Panc1 (cell line): Measurements from ENCODE around the gene CLEC16A. TPM values are rescaled to one million over a fixed set of nuclear protein-coding genes. Genes with fewer than 3 reads are reported as not detected.

ENCODE experiments used
- ATAC-seq: fragments of 200-7000 bp; cut with Tn5 transposase; 2 replicates; pipeline ENCODE4 v1.9.1; 2020; ENCODE audit warnings: mild to moderate bottlenecking, moderate library complexity
- BruUV-seq: library from RNA; stranded (reverse); fragments of 400-500 nt; replicated peaks from 2 replicates; lab custom pipeline; 2021; lab: Mats Ljungman, UMichigan
- CTCF ChIA-PET: fragments of 300-600 bp; sonication (Branson Sonifier 250); formaldehyde crosslinking; loops from one replicate; lab custom pipeline; 2022; ENCODE audit warnings: antibody characterized with exemption; lab: Charles Lee
- POLR2A ChIA-PET: fragments of 300-600 bp; sonication (Branson Sonifier 250); formaldehyde crosslinking; loops from one replicate; lab custom pipeline; 2022; ENCODE audit warnings: antibody characterized with exemption; lab: Charles Lee
- DNase-seq: peaks from one replicate; pipeline ENCODE4 v3.0.0-alpha.2; 2010; ENCODE audit warnings: low read depth, low spot score
- H3K27ac ChIP-seq: 2 replicates; pipeline ENCODE4 v1.5.1; 2011; ENCODE audit warnings: mild to moderate bottlenecking, low read length, inconsistent platforms
- H3K27me3 ChIP-seq: fragments of 200-500 bp; sonication (Bioruptor generic); 2 replicates; pipeline ENCODE4 v1.6.0; 2014; ENCODE audit warnings: low read length, inconsistent platforms; ENCODE audit not compliant: control insufficient read depth, insufficient read depth
- H3K36me3 ChIP-seq: fragments of 200-500 bp; sonication (Bioruptor generic); 2 replicates; pipeline ENCODE4 v1.5.1; 2014; ENCODE audit warnings: inconsistent platforms, mild to moderate bottlenecking, low read length, moderate library complexity; ENCODE audit not compliant: control insufficient read depth, insufficient read depth
- H3K4me1 ChIP-seq: 2 replicates; pipeline ENCODE4 v1.5.1; 2011; ENCODE audit warnings: inconsistent platforms, mild to moderate bottlenecking, low read length, moderate library complexity; ENCODE audit not compliant: control insufficient read depth, insufficient read depth
- H3K4me3 ChIP-seq, 2 experiments: 2 replicates each; pipeline ENCODE4 v1.5.1; 2011 to 2012; ENCODE audit warnings: low read depth in 2 of 2, low read length in 2 of 2, mild to moderate bottlenecking in 2 of 2, inconsistent platforms in 1 of 2, moderate library complexity in 1 of 2
- H3K9me3 ChIP-seq: fragments of 200-500 bp; sonication (Bioruptor generic); 2 replicates; pipeline ENCODE4 v1.5.1; 2014; ENCODE audit warnings: low read depth, mild to moderate bottlenecking, inconsistent platforms, low read length, moderate library complexity; ENCODE audit not compliant: control insufficient read depth, insufficient read depth
- CTCF ChIP-seq: fragments of 450-650 bp; IDR thresholded peaks from 2 replicates; pipeline ENCODE4 v1.5.1; 2017; ENCODE audit warnings: mild to moderate bottlenecking
- POLR2AphosphoS5 ChIP-seq: IDR thresholded peaks from 2 replicates; pipeline ENCODE4 v1.6.1; 2012; ENCODE audit warnings: mild to moderate bottlenecking, low read depth, low read length, moderate library complexity
- SIN3A ChIP-seq: IDR thresholded peaks from 2 replicates; pipeline ENCODE4 v1.6.1; 2012; ENCODE audit warnings: low read depth, mild to moderate bottlenecking, low read length, moderate library complexity, borderline replicate concordance; ENCODE audit not compliant: insufficient read depth
- TCF7L2 ChIP-seq: IDR thresholded peaks from 2 replicates; pipeline ENCODE4 v1.6.1; 2011; ENCODE audit warnings: mild to moderate bottlenecking, low read depth, low read length, inconsistent platforms
- in situ Hi-C: cut with HindIII; loops from 2 replicates; pipeline ENCODE4 v1.10.0; 2016; ENCODE audit warnings: low sequenced_read_pairs, low pct_unique_long_range_greater_than_20kb
- intact Hi-C: fragments of 100-400 bp; cut with micrococcal nuclease; formaldehyde crosslinking; loops from one replicate; pipeline ENCODE4 v1.10.0; 2022; ENCODE audit not compliant: unreplicated experiment
- total RNA-seq: library from RNA; stranded (reverse); gene quantifications from one replicate; pipeline ENCODE4 v1.2.1, GENCODE V29; 2021; ENCODE audit not compliant: unreplicated experiment
- TF ChIP-seq, protein P1 (sequence below), 2 experiments: IDR thresholded peaks; 2 replicates each; pipeline ENCODE4 v1.6.1; 2011 to 2012; ENCODE audit warnings: low read depth in 2 of 2, control low read depth in 1 of 2, low read length in 1 of 2, mild to moderate bottlenecking in 1 of 2, moderate library complexity in 1 of 2; ENCODE audit not compliant: insufficient read depth in 1 of 2

Gene CLEC16A
- total RNA-seq, 1 experiment from 2014 or later = 21.0 TPM

DNA sequence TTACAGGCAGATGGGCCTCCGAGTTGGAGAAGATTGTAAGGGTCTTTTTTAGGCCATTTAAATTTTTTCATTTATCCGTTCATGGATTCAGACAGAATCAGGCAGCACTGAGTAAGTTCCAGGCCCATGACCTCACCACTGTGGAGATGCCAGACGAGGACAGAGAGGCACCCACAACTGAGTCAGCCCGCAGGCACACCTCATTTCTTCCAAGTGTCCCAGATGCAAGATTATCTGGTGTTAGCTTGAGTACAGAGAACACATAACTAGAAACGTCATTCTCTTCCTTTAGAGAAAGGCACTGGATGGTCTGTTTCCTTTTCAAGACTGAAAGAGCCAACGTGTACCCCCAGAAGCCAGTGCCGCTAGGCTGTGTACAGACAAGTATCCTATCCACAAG, 16.9 kb downstream of the CLEC16A start:
- Histone ChIP-seq H3K36me3 (no peaks in the 10 kb centered on the region), H3K9me3 (no peaks in the 10 kb centered on the region), H3K27ac (no peak overlapping the region), H3K27me3 (no peaks in the 10 kb centered on the region), H3K4me1 (no peaks in the 10 kb centered on the region), H3K4me3 (no peak overlapping the region)
- ChIA-PET POLR2A (no interaction called here), CTCF (no interaction called here)
- intact Hi-C loops (loop anchor here (10.0 kb wide), 2 partner anchors 394 to 424 kb away; no protein-coding TSS in a partner anchor), in situ Hi-C loops (no loop called here)
- DNase-seq (no peak), ATAC-seq (no peak)
- TF ChIP-seq SIN3A (no peak), POLR2AphosphoS5 (no peak), TCF7L2 (no peak), CTCF (no peak)
- TF ChIP-seq, protein P1, sequence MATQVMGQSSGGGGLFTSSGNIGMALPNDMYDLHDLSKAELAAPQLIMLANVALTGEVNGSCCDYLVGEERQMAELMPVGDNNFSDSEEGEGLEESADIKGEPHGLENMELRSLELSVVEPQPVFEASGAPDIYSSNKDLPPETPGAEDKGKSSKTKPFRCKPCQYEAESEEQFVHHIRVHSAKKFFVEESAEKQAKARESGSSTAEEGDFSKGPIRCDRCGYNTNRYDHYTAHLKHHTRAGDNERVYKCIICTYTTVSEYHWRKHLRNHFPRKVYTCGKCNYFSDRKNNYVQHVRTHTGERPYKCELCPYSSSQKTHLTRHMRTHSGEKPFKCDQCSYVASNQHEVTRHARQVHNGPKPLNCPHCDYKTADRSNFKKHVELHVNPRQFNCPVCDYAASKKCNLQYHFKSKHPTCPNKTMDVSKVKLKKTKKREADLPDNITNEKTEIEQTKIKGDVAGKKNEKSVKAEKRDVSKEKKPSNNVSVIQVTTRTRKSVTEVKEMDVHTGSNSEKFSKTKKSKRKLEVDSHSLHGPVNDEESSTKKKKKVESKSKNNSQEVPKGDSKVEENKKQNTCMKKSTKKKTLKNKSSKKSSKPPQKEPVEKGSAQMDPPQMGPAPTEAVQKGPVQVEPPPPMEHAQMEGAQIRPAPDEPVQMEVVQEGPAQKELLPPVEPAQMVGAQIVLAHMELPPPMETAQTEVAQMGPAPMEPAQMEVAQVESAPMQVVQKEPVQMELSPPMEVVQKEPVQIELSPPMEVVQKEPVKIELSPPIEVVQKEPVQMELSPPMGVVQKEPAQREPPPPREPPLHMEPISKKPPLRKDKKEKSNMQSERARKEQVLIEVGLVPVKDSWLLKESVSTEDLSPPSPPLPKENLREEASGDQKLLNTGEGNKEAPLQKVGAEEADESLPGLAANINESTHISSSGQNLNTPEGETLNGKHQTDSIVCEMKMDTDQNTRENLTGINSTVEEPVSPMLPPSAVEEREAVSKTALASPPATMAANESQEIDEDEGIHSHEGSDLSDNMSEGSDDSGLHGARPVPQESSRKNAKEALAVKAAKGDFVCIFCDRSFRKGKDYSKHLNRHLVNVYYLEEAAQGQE (IDR thresholded peaks at IDR 0.05; ENCODE audit: insufficient read depth in 1 of 2, low read depth in 2 of 2, low read length in 1 of 2) = no peak
- BruUV-seq = no TSS peak

GRCh38 chr16:10964039-10964890, 19.9 kb downstream of the CLEC16A start:
- H3K9me3 ChIP-seq = no peaks in the 10 kb centered on the region
- no peaks in the 10 kb centered on the region for H3K4me1 ChIP-seq
- ATAC-seq (peak; percentile 95), DNase-seq (no peak)
- BruUV-seq = no TSS peak
- intact Hi-C loops = loop anchor here (10.0 kb wide), 2 partner anchors 391 to 421 kb away; no protein-coding TSS in a partner anchor
- POLR2A ChIA-PET = no interaction called here
- TF ChIP-seq CTCF (peak; percentile 97), SIN3A (no peak)
- H3K27me3 ChIP-seq = no peaks in the 10 kb centered on the region
- peak overlapping the region in 1 of 2 experiments; percentile 5; a peak in 1 of 4 replicates for H3K4me3 ChIP-seq
- H3K36me3 ChIP-seq = no peaks in the 10 kb centered on the region
- H3K27ac ChIP-seq = no peak overlapping the region
- in situ Hi-C loops = no loop called here
- CTCF ChIA-PET = interaction anchor here (0.6 to 1.3 kb wide), 5 partner anchors 209 to 392 kb away, joined by 3 to 10 read pairs (median 5); partner anchors contain the start of gene SOCS1
